ENCODE results near the gene ZNF773. TPM values are rescaled to one million over a fixed set of nuclear protein-coding genes. Genes with fewer than 3 reads are reported as not detected.

Gene ZNF773
- total RNA-seq, 1 donor, result 12.1 TPM

GRCh38 chr19:57527136-57527881 is 27.6 kb downstream of the ZNF773 start, which contains the start of gene ZNF549:
ZNF549 (plus strand) TSS chr19:57527356; CDS start chr19:57527574, 218 bp downstream.
- TF ChIP-seq, protein P1, sequence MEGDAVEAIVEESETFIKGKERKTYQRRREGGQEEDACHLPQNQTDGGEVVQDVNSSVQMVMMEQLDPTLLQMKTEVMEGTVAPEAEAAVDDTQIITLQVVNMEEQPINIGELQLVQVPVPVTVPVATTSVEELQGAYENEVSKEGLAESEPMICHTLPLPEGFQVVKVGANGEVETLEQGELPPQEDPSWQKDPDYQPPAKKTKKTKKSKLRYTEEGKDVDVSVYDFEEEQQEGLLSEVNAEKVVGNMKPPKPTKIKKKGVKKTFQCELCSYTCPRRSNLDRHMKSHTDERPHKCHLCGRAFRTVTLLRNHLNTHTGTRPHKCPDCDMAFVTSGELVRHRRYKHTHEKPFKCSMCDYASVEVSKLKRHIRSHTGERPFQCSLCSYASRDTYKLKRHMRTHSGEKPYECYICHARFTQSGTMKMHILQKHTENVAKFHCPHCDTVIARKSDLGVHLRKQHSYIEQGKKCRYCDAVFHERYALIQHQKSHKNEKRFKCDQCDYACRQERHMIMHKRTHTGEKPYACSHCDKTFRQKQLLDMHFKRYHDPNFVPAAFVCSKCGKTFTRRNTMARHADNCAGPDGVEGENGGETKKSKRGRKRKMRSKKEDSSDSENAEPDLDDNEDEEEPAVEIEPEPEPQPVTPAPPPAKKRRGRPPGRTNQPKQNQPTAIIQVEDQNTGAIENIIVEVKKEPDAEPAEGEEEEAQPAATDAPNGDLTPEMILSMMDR (IDR thresholded peaks at IDR 0.05; ENCODE audit: insufficient read depth, low read depth, low read length), result no peak
- DNase-seq (ENCODE audit: low read depth), result peak; percentile 90
- H3K4me3 ChIP-seq (ENCODE audit: low read depth, low read length), result peak within 1 kb of the TSS; percentile 93

DNA sequence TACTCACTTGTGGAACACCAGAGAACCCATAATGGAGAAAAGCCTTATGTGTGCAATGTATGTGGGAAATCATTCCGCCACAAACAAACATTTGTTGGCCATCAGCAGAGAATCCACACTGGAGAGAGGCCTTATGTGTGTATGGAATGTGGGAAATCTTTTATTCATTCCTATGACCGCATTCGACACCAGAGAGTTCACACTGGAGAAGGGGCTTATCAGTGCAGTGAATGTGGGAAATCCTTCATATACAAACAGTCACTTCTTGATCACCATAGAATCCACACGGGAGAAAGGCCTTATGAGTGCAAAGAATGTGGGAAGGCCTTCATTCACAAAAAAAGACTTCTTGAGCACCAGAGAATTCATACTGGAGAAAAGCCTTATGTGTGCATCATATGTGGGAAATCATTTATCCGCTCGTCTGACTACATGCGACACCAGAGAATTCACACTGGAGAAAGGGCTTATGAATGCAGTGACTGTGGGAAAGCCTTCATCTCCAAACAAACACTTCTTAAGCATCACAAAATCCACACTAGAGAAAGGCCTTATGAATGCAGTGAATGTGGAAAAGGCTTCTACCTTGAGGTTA is 38.3 kb downstream of the ZNF773 start:
- DNase-seq (ENCODE audit: low read depth), result no peak
- TF ChIP-seq, protein P1 (IDR thresholded peaks at IDR 0.05; ENCODE audit: insufficient read depth, low read depth, low read length), result no peak
- no peak overlapping the region for H3K4me3 ChIP-seq (ENCODE audit: low read depth, low read length)

GRCh38 chr19:57546513-57546912 is 46.8 kb downstream of the ZNF773 start:
- DNase-seq (ENCODE audit: low read depth), result no peak
- TF ChIP-seq, protein P1 (IDR thresholded peaks at IDR 0.05; ENCODE audit: insufficient read depth, low read depth, low read length), result no peak
- no peak overlapping the region for H3K4me3 ChIP-seq (ENCODE audit: low read depth, low read length)

GRCh38 chr19:57552432-57552831 is 52.7 kb downstream of the ZNF773 start:
- H3K4me3 ChIP-seq (ENCODE audit: low read depth, low read length), result no peak overlapping the region
- no peak for DNase-seq (ENCODE audit: low read depth)
- TF ChIP-seq, protein P1 (IDR thresholded peaks at IDR 0.05; ENCODE audit: insufficient read depth, low read depth, low read length), result no peak

GRCh38 chr19:57557659-57558058 is 57.9 kb downstream of the ZNF773 start:
- no peak overlapping the region for H3K4me3 ChIP-seq (ENCODE audit: low read depth, low read length)
- TF ChIP-seq, protein P1 (IDR thresholded peaks at IDR 0.05; ENCODE audit: insufficient read depth, low read depth, low read length), result no peak
- DNase-seq (ENCODE audit: low read depth), result no peak

Small RNA genes lying within 50 kb of the gene (small RNA-seq; reads per million reads assigned to genes)
- gene VN1R107P, result not detected

Other genes with a start within 250 kb of the ZNF773 start
- 86.0 and 91.1 TPM in 2 replicates for gene ZNF460, start 219.5 kb upstream of the ZNF773 start, total RNA-seq
- 9.7 and 10.4 TPM in 2 replicates for gene ZNF543, start 179.5 kb upstream of the ZNF773 start, total RNA-seq
- gene ZNF304, start 148.7 kb upstream of the ZNF773 start, total RNA-seq, result 9.0 and 11.2 TPM in 2 replicates
- gene TRAPPC2B, start 136.4 kb upstream of the ZNF773 start, total RNA-seq, result 8.4 and 11.7 TPM in 2 replicates
- 1.9 and 6.0 TPM in 2 replicates for gene ZNF547, start 136.4 kb upstream of the ZNF773 start, total RNA-seq
- gene ZNF548, start 110.1 kb upstream of the ZNF773 start, total RNA-seq, result 15.8 and 19.0 TPM in 2 replicates
- 10.4 and 15.1 TPM in 2 replicates for gene ZNF17, start 88.8 kb upstream of the ZNF773 start, total RNA-seq
- gene ZNF749, start 64.6 kb upstream of the ZNF773 start, total RNA-seq, result 10.8 and 11.0 TPM in 2 replicates
- gene VN1R1, start 42.8 kb upstream of the ZNF773 start, total RNA-seq, result 0.32 and 0.86 TPM in 2 replicates
- gene ZNF772, start 22.4 kb upstream of the ZNF773 start, total RNA-seq, result 10.8 and 16.1 TPM in 2 replicates
- gene ZNF419, start 12.2 kb upstream of the ZNF773 start, total RNA-seq, result 10.4 and 13.5 TPM in 2 replicates
- 4.5 and 6.5 TPM in 2 replicates for gene ZNF549, start 27.4 kb downstream of the ZNF773 start, total RNA-seq
- gene ZNF550, start 59.9 kb downstream of the ZNF773 start, total RNA-seq, result 5.5 and 8.6 TPM in 2 replicates
- 4.5 and 6.9 TPM in 2 replicates for gene ZNF416, start 79.0 kb downstream of the ZNF773 start, total RNA-seq
- 11.3 and 12.1 TPM in 2 replicates for gene ZIK1, start 84.2 kb downstream of the ZNF773 start, total RNA-seq
- gene ZNF530, start 99.9 kb downstream of the ZNF773 start, total RNA-seq, result 3.9 and 7.1 TPM in 2 replicates
- 20.0 and 21.2 TPM in 2 replicates for gene ZNF134, start 114.3 kb downstream of the ZNF773 start, total RNA-seq
- 9.3 and 11.7 TPM in 2 replicates for gene ZNF211, start 133.2 kb downstream of the ZNF773 start, total RNA-seq
- gene ZSCAN4, start 169.0 kb downstream of the ZNF773 start, total RNA-seq, result not detected in 2 replicates
- gene ZNF551, start 182.0 kb downstream of the ZNF773 start, total RNA-seq, result 6.4 and 6.5 TPM in 2 replicates
- 1.3 and 1.7 TPM in 2 replicates for gene ZNF154, start 209.3 kb downstream of the ZNF773 start, total RNA-seq
- gene ZNF671, start 227.7 kb downstream of the ZNF773 start, total RNA-seq, result 5.8 and 6.9 TPM in 2 replicates
- 11.9 and 14.7 TPM in 2 replicates for gene ZNF776, start 246.9 kb downstream of the ZNF773 start, total RNA-seq

Data from fibroblast of villous mesenchyme (primary cell).